GM03348 (cell line): ENCODE measurements around the gene CD99L2.

Source experiments
- DNase-seq: peaks from one replicate; pipeline ENCODE4 v3.0.0; 2012; ENCODE audit warnings: low spot score

Gene CD99L2, protein sequence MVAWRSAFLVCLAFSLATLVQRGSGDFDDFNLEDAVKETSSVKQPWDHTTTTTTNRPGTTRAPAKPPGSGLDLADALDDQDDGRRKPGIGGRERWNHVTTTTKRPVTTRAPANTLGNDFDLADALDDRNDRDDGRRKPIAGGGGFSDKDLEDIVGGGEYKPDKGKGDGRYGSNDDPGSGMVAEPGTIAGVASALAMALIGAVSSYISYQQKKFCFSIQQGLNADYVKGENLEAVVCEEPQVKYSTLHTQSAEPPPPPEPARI

DNA sequence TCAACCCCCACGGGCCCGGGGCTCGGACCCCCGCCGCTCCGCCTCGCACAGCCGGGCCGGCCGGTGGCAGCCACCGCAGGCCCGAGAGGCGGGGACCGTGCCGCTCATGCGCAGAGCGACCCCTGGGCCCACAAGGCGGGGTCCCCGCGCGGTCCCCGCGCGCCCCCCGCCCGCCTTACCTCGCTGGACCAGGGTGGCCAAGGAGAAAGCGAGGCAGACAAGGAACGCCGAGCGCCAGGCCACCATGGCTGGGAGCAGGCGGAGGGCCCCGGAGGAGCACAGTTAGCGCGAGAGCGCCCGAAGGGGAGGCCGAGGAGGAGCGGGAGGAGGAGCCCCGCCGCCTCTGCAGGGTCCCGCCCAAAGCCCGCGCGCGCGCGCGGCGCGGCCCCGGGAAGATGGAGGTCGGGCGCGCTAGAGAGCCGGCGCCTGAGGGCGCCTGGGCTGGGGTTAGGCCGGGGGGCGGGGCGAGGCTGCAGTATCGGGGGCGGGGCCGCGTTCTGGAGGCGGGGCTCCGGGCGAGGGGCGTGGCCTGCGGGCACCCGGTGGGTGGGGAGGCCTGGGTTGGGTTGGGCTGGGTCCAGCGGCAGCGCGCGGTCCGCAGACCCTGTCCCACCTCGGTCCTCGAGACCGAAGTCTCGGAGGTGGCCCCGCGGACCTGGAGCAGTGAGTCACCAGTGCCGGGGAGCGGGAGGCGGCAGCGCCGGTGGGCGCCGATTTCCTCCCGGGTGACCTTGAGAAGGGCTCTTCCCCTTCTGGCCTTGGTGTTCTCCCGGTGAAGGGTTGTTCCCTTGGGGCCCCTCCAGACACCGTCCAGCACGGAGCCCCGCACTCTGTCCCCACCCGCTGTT lies at the start of gene CD99L2:
Gene CD99L2, minus strand, starts transcription at position 326 of the 848 bp plus-strand sequence. Its CDS starts 80 bp downstream, at position 246.
- peak; percentile 96 for DNase-seq

DNA sequence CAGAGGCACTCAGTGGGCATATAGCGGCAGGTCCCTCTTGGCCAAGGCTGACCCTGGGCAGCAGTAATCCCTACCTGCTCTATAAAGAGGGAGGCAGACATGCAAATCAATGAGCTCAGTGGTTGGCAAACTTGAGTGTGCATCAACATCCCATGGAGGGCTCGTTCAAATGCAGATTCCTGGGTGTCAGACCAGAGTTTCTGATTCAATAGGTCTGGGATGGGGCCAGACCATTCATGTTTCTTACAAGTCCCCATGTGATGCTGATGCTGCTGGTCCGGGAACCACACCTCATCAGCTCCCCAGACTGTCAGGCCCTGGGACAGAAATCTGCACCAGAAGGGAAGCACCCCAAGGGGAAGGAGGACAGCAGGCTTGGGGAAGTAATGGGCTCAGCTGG lies 45.8 kb upstream of the CD99L2 start:
- no peak for DNase-seq

GRCh38 chrX:150942942-150943594 lies 44.6 kb upstream of the CD99L2 start:
- DNase-seq, result no peak

- DNase-seq, result no peak
These were observed 43.1 kb upstream of the CD99L2 start for GRCh38 chrX:150941580-150941979.

DNA sequence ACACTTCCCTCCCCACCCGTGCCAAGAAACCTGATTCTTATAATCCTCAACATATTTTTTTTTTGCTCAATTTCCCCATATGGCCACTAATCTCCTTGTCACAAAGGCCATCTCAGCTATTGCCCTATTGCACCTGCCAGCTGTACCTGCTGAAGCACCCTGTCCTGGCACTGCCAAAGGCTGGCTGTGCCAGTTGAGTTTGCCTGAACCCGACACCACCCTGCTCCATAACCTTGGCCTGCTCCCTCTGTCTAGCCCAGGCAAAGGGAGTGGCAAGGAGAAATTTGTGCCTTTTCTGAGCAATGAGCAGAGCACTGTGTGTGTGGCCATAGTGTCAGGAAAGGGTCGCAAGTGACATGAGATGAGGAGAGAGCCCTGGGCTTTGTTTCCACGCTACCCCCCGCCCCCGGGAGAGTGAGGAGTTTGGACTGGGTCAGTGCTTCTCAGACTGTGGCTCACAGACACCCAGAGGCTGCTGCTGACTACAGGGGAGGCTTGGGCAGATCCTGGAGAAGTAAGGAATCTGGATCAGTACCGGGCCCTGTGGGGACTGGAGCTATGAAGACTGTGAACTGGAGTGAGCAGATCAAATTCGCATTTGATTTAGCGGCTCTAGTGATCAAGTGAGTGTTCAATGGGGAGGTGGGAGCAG lies 42.5 kb upstream of the CD99L2 start:
- no peak for DNase-seq

DNA sequence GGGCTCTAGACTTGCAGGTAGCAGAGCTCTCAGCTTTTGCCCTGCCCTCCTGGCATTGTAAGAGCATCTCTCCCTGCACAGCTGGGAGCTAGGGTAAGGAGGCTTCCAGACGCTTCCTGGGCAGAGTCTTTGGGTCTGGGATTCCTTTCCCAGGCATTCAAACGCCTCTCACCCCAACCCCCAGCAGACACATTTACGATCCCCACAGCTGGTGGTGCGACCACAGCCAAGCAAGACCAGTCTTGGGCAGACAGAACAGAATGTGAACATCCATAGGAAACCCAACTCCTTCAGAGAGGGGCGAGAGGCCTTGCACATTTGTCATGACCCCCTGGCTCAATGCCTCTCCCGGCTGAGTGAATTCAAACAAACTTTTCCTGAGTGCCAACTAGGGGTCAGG lies 38.1 kb upstream of the CD99L2 start:
- DNase-seq, result peak; percentile 11

DNA sequence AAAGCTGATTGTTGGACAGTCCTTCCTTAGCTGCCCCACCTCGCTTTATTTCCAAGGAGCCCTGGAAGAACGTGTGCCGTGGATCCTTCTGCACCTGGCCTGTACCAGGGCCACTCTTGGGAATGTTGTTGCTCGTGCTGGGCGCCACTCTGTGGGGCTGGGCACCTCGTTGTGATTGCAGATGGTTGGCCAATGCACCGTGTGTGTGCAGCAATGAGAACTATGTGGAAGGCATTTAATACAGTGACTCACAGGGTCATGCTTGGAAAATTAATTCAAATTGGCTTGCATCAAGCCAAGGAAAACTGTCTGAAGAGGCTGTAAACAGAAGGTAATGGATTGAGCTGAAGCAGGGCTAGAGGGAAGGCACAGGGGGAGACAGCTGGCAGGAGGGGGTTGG lies 37.0 kb upstream of the CD99L2 start:
- peak; percentile 61 for DNase-seq

DNA sequence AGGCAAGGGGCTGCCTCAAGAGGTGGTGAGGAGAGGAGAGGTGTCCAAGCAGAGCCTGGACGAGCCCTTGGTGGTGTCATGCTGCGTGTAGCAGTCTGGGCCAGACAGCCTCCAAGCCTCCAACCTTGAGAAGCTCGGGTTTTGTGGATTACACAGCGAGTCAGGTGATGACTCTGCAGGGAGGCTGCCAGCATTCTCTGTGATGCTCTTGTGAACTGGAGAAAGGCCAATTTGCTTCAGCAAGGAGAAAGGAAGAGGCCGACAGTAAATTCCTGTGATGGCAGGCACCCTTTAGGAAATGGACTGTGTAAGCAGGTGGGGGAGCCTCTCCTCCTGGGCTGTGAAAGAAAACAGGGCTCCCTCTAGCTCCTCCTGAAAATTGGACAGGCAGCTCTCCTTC lies 36.0 kb upstream of the CD99L2 start:
- peak; percentile 41 for DNase-seq

DNA sequence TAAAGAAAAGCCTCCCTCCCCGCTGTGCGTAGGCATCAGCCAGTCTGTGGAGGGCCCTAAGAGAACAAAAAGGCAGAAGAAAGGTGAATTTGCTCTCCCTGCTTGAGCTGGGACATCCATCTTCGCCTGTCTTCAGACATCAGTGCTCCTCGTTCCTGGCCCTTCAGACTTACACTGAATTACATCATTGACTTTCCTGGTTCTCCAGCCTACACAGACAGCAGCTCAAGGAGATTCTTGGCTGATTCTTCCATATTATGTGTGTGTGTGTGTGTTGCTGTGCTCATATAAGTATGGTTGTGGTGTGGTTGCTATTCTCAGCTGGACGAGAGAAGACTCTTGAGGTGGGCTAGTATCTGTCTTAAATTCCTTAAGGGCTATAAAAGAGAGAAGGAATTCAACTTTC lies 35.5 kb upstream of the CD99L2 start:
- peak; percentile 14 for DNase-seq

- no peak for DNase-seq
These were observed 30.6 kb upstream of the CD99L2 start for GRCh38 chrX:150929058-150929457.

DNA sequence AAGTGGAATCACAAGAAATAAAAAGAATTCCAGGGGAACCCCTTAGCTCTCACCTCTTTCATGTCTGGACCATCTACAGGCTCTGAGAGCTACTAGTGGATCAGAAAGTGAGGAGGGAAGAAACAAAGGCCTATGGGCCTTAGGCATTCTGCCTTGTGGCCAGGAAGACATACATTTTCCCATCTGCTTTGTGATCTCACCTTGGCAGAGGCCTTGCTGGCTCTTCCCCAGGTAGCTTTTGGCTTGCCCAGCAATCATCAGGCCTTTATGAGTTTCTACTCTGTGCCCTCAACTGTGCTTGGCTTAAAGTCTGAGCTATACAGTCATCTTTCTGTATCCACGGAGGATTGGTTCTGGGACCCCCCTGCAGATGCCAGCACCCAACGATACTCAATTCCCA lies 28.3 kb upstream of the CD99L2 start:
- no peak for DNase-seq

DNA sequence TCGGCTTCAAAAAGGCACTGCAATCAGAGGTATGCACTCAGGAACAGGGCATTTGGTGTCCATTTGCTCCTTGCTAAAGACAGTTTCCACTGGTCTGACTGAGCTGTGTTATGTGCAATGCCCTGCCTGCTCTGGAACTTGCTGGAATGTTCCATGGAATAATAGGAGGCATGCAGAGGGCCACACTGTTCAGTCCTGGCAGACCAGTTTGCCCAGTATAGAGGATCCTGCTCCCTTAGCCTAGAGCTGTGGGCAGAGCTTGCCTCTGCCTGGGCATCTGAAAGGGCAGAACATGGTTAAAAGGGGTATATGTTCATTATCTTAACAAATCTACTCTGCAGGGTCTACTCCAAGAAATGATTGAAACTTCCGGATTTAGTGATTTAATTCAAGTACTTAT lies 27.8 kb upstream of the CD99L2 start:
- peak; percentile 11 for DNase-seq

DNA sequence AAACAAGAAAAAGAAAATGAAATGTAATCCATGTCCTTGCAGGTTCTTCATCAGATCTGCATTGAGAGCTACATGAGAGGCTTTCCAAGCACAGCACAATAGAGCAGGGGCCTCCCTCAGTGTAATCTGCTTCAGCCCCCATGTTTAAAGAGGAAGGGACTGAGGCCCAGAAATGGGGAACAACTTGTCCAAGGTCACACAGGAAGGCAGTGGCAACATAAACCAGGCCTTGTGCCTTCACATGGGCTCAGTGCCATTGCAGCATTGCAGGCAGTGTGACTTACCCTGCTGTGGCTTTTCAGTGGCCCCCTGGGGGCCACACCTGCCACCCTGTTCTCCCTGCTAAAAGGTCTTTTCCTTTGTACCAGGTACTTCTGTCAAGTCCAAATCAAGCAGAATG lies 20.9 kb upstream of the CD99L2 start:
- no peak for DNase-seq

DNA sequence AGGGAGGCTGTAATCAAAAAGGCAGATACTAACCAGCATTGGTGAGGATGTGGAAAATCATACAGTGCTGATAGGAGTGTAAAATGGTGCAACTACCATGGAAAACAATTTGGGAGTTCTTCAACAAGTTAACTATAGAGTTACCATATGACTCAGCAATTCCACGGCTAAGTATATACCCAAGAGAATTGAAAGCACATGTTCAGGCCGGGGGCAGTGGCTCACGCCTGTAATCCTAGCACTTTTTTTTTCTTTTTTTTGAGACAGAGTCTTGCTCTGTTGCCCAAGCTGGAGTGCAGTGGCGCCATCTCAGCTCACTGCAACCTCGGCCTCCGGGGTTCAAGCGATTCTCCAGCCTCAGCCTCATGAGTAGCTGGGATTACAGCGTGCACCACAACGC lies 15.0 kb upstream of the CD99L2 start:
- DNase-seq, result no peak

GRCh38 chrX:150907474-150907873 lies 9.0 kb upstream of the CD99L2 start:
- no peak for DNase-seq

- DNase-seq, result no peak
These were observed 8.2 kb upstream of the CD99L2 start for GRCh38 chrX:150906694-150907093.

- DNase-seq, result no peak
These were observed 6.8 kb upstream of the CD99L2 start for GRCh38 chrX:150905293-150905692.

DNA sequence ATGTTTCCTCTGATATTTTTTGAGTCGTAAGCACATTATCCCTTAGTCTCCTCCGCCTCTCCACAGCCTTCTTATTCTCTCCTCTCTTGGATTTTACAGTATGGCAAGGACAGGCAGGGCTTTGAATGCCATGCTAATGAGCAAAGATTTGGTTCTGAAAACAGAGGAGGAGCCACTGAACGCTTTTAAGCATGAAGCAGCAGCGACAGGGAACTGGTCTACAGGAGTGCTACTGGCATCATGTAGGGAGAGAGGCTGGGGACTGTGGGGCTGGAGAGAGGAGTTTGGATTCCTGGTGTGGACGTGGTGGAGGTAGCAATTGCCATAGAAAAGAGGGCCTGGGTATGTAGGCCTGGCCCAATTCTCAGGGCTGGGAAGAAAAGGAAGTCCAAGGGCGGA lies 4.6 kb upstream of the CD99L2 start:
- DNase-seq, result no peak

DNA sequence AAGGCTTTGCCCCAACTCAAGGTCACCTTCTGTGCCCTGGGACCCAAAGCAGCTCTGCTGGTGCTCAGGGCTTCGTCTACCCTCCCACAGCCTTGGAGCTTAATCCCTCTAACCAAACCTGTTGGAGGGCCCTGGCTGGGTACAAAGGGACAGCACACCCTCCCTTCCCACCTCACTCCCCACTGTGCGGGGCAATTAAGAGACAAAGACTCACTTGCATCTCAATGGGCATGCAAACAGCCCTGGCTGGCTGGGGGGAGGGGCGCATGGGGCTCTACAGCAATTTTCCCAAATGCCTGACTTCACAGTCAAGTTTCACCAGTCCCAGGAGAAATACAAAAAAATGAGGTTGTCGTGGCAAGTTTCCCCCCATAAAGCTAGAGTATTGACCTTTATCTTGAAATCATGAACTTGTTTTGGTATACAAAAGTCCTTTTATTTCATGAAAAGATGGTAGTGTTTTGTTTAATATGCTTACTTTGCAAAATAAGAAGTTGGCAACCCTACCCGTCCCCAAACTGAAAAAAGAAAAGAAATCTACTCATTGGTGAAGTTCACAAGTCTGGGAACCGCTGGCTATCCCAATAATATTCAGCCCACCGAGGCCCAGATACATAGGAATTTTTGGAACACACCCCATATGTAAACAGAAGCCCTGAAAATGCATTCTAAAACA lies 4.1 kb upstream of the CD99L2 start:
- no peak for DNase-seq

DNA sequence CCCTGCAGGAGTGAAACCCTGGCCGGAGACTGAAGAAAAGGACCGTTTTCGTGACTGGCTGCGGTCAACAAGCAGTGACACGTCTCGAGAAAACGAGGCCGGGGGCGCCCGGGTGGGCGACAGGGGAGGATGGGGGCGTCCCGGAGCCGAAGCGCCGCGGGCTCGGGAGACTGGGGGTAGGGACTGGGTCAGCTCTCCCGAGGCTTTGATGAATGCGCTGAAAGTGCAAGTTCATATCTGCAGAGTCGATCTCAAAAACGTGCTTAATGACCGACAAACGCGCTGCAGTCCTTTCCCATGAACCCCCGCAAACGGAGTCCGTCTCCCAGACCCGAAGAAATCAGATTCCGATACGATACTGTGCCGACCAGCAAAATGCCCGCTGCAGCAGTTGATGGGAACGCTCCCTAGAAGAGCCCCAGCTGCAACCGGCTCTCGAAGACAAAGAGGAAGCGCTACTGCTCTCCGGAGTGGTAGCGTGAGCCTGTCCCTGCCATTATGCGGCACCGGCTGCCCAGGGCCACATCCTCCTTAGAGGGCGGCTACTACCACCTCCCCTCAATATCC lies 806 bp upstream of the CD99L2 start:
- peak; percentile 32 for DNase-seq
